Posterior vena cava (tissue), 2 donors: ENCODE measurements around the gene CRHR2. TPM values are rescaled to one million over a fixed set of nuclear protein-coding genes. Genes with fewer than 3 reads are reported as not detected.

Experiments used
- DNase-seq: peaks from one replicate; pipeline ENCODE4 v3.0.0-alpha.2; 2020; ENCODE audit warnings: low spot score
- intact Hi-C, 2 donors: fragments of 100-400 bp; cut with DNase I; formaldehyde crosslinking; loops; one replicate each; pipeline versions ENCODE4 v1.14.1 to v1.14.2; 2022 to 2023
- total RNA-seq, 2 donors: library from RNA; stranded (reverse); fragmentation: NEBNext Ultra II Directional; extraction: Animal tissue kit (Norgen Biotek cat#: 25700); gene quantifications; one replicate each; pipeline ENCODE4 v1.2.1, GENCODE V29; 2021
- donor health status: DM: yes; HTN: yes; CAD: no.
- donor health status: DM: yes; HTN: yes; CAD: no.

CRHR2 gene
- total RNA-seq, 2 donors from 2014 or later: 0.10 to 0.60 TPM

DNA sequence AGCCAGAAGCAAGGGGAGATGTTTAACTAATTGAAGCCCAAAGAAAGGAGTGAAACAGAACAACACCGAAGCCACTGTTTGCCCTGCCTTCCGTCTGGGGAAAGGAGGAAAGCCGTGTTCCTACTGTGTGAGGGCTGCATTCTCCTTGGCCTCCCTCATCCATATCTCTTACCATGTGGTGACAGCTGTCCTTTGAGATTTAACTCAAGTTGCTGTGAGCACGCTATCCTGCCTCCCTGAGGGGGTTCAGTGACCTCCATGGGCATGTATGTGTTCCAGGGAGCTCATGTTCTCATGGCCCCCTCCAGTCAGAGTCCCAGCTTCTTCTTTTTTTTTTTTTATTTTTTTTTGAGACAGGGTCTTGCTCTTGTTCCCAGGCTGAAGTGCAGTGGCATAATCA, 26.2 kb upstream of the CRHR2 start:
- DNase-seq: no peak
- intact Hi-C loops: no loop called here

DNA sequence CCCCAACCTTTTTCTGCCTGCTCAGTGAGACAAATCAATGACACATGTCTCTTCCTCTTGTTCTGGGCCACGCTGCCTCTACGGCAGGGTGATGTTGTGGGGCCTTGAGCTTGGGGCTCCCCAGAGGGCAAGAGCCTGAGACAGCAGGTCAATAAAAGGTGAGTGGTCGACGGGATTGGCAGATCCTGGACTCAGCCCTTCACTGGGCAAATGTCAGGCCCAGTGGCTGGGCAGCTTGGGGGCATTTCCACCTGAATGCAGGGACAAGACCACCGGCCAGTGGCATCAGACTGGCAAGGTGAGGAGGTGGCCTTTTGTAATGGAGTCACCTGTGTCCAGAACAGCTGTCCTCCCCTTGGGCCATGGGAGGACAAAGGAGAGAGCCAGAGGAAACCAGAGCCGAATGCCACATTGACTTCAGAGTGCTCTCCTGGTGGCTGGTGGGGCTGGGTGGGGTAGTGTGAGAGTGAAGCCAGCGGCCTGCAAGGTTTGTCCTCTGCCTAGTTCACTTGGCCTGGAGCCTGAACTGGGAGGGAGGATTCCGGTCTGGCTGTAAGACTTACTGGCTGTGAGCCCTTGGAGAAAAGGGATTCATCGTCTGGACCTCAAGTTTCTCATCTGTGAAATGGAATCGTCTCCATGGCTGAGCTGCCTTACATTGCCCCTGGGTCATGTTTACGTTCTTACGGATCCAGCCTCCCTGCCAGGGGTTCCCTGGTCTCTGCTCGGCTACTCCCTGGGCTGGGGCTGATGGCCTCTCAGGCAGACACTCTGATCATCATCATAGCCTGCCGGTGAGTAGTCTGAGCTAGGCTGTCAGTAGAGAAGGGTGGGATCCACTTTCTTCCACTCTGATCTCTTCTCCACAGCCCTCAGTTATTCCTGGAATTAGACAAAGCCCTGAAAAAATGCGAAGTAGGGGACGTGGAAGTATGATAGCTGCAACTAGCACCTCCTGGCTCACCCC, 25.4 kb upstream of the CRHR2 start:
- intact Hi-C loops: no loop called here
- DNase-seq: peak; percentile 86

DNA sequence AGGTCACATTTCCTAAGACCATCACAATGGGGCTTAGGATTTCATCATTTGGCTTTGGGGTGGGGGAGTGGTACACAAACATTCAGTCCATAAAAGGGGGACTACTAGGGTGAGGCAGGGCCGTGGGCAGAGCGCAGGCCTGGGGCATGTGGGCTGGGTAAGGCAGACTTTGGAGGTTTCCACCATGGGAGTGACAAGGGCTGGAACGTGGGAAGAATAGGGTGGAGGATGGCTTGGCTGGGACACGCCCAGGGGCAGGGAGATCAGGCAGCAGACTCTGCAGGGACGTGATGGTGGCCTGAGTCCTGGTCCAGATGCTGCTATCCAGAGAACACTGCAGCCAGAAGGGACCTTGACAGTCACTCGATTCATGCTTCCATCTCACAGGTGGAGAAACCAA, 24.7 kb upstream of the CRHR2 start:
- intact Hi-C loops: no loop called here
- DNase-seq: no peak

DNA sequence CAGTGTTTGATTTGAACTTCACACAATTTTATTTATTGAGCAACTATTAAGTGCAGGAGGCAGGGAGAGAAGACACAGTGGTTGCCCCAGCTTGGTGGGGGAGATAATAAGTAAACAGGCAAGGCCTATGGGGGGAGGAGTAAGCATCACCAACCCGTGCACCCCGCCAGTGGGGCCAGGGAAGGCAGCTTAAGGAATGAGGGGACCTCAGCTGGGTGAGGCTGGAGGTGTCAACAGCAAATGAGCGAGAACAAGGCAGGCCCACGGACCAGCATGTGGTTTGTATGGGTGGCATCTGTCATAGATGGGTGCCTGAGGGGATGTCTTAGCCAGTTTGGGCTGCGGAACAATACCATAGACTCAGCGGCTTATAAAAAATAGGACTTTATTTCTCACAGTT, 24.1 kb upstream of the CRHR2 start:
- intact Hi-C loops: no loop called here
- DNase-seq: no peak

DNA sequence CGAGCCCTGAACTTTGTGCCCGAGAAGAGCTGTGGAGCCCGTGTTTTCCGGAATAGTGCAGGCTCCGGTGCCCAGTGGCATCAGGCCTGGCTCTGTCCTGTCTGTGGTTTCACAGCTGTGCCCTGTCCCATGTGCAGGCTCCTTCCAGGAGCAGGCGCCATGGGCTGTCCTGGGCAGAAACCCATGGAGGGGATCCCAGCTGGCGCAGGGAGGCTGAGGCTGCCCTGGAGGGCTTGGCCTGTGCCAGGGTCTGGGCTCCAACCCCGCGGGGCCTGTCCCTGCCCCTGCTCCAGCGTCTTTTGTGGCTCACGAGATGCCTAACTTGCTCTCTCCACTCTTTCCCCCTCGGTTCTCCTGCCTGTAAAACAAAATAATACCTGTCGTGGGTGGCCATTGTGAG, 23.3 kb upstream of the CRHR2 start:
- no peak for DNase-seq
- intact Hi-C loops: no loop called here

DNA sequence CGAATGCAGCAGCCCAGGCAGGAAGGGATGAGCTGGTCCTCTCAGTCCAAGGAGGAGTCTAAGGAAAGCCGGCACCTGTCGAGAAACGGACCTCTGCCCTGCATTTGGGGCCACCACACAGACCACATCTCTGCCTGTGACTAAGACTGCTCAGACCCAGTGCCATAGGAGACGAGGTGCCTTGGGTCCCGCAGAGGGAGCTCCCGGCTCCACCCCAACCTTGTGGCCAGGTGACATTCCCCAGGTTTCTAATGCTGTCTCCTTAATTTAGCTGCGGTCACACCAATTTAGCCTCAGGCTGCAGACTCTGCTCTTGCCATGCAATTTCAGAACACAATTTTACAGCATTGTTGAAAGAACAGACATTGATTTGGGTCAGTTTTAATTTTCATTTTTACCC, 22.8 kb upstream of the CRHR2 start:
- intact Hi-C loops: no loop called here
- no peak for DNase-seq

DNA sequence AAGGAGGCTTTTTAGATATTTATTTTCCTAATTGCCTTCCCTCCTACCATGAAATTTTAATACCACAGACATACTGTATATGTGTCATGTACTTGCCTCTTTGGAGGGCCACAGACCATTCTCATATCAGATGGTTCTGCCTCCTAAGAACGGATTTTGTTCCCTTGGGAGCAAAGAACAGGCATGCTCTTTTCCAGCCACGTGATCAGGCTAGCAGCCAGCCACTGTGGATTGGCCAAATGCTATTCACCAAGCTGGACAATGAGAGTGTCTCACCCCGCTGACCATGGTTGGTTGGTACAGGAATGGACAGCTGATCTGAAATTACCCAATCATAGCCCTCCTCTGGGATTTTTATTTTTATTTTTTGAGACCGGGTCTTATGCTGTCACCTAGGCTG, 21.5 kb upstream of the CRHR2 start:
- no peak for DNase-seq
- intact Hi-C loops: loop anchor here in 1 of 2 donors (1.0 kb wide), 1 partner anchor 39 kb away; no protein-coding TSS in a partner anchor

DNA sequence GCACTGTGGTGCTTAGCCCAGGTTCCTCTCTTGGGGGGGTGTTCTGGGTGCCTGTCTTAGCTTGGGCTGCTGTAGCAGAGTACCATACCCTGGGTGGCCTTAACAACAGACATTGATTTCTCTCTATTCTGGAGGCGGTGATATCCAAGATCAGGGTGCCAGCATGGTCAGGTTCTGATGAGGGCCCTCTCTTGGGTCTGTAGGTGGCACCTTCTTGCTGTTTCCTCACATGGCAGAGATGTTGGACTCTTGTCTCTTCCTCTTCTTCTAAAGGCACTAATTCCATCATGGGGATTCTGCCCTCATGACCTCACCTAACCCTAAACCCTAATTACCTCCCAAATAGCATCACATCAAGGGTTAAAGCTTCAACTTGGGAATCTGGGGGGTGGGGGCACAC, 19.9 kb upstream of the CRHR2 start:
- DNase-seq: no peak
- intact Hi-C loops: no loop called here

DNA sequence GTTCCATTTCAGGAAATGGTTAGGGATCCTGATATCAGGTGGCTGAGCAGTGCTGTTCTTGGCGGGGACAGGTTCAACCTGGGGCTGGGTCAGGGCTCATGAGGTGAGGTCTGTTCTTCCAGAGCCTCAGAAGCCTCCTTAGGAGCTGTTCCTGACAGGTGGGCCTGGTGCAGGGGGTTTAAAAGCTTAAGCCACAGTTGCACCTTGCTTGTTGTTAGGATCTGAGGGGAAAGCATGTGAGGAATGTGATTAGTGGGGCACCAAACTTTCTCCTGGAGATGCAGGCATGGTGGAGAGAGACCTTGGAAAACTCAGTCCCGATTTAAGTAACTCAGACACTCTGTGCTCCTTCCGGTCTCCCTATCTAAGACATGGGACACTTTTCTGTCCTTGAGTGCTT, 18.7 kb upstream of the CRHR2 start:
- intact Hi-C loops: no loop called here
- no peak for DNase-seq

DNA sequence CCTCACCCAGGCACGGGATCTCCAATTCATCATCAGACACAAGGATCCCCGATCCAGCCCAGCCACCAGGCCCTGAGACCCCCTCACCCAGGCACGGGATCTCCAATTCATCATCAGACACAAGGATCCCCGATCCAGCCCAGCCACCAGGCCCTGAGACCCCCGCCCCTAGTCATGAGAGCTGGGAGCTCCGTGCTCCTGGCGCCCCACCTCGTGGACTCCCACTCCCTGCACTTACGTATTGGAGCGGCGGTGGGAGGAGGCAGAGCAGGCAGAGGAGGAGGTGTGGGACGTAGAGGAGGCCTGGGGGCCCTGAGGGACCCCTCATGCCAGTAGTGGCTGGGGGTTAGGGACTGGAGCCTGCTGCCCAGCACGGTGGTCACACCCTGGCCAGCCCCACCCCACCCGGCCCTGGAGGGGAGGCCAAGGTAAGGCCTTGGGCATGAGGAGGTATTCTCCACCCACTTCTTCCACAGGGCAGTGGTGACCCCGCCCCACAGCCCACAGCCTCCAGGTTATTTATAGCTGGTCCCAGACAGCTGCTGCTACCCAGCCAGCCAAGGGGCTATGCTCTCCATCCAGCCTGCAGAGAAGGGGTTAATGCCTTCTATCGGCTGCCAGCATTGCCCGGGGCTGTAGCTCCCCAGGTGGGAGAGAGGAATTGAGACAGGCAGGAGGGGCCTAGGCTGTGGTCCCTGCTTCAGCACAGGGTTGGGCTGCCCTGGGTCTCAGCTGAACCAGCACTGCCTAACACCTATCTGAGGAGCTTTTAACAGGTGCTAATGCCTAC, 17.6 kb upstream of the CRHR2 start:
- DNase-seq: no peak
- intact Hi-C loops: no loop called here

DNA sequence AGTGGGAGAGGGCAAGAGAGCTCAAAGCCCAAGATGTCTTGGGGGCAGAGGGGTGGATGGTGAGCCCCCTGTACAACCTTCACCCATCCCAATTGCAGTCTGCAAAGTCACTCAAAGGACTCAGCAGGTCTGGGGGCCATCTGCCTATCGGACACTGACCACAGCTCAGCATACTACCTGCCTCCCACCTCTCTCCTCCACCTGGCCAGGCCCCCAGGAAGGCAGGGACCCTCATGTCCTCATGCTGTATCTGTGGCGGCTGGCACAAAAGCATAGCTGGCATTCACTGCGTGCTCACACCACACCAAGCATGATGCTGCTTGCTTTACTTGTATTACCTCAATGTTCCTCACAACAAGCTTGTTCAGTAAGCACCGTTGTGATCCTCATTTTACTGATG, 16.2 kb upstream of the CRHR2 start:
- intact Hi-C loops: no loop called here
- DNase-seq: no peak

DNA sequence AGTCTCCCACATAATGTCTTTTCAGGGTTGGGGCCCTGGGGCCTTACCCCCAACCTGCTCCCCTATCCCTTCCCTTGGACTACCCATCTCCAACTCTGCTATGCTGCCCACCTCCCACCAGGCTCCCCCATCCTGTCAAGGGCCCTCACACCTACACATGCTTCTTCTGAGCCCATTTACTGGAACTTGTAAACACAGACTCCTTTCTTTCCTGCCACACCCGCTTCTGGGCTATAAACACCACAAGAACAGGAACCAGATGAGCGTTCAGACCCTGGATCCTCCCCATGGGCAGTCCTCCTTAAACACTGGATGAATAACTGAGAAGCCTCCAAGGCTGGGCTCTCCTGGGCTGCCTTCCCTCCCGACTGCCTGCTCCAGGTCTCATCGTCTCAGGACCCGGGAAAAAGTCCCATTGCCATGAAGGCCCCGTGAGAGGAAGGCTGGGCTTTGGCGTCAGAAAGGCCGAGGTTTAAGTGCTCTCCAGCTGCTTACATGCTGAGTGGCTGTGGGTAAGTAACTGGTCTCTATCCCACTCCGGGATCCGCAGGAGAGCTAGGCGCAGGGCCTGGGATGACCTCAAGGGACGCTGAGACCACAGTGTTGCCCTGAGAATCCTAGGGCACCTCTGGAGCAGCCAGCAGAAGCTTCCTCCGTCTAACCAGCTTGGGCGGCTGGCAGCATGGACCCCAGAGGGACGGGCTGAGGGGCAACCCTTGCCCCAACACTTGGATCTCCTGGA, 15.6 kb upstream of the CRHR2 start:
- intact Hi-C loops: no loop called here
- no peak for DNase-seq

DNA sequence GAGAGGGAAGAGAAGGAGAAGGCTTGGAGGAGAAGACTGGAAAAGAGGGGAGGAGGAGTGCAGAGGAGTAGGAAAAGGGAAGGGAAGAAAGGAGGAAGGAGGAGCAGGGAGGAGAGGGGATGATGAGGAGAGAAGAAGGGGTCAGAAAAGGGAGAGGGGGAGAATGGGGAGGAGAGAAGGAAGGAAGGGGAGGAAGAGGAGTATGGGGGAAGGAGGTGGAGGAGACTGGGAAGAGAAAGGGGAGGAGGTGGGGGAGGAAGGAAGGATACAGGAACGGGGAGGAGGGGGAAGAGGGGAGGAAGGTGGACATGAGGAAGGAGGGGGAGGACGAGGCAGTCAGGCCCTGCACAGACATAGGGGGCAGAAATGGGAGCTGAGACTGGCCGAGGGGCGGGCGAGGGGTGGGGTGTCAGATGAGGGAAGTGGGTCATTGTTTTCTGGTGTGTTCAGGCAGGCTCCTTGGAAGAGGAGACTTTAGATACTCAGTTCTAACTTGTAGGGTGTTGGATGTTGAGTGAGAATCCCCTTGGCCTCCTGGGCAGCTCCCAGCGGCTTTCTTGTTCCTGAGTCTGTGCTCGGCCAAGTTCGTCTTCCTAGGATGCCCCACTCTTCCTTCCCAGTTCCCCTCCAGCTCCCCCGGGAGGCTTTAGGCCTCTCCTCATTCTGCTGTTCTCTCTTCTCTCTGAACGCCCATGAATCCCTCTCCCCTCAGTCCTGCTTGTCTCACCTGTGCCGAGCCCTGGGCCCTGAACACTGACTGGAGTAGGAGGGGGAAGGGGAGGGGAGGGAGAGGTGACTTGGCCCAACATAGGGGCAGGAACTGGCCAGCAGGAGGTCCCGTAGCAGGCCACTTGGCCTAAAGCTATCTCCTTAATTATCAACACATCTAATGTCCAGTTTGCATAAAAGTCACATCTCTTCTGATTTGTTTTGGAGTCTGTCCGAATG, 12.8 kb upstream of the CRHR2 start:
- intact Hi-C loops: no loop called here
- DNase-seq: no peak

DNA sequence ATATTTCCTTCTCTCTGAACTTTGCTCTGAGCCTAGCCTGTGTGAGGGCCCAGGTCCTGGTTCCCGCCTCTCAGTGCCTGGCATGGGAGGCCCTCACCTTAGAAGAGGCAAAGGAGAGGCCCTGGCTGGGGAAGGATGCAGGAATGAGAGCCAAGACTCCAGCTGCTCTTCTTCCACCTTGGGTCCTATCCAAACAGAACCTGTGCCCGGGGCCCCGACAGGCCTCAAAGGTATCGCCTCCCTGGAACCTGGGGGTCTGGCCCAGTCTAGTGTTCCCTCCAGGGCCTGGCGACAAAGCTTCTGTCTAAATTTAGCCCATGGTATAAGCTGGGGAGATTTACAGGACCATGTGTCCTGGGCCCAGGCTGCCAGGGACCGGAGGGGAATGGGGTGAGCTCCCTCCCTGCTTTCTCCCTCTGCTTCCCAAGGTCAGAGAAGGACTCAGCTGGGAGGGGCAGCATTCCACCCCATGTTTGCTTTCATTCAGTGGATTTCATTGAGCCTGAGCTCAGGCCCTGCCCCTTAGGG, 12.0 kb upstream of the CRHR2 start:
- no peak for DNase-seq
- intact Hi-C loops: no loop called here

DNA sequence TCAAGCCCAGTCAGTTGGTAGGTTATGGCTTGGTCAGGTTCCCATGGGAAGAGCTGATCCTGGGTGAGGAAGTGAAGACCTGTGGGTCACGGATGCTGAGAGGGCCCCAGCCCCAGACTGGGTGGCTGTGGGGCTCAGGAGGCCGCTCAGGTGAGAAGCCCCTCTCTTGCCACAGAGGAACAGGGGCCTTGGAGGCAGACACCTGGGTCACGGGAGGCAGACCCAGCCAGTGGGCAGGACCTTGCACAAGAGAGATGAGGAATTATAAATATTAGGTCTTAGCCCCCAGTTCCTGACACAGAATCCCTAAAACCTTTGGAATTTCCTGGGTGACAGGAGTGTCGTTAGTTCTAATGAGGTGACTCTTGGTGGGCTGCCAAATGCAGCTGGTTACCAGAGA, 10.6 kb upstream of the CRHR2 start:
- no peak for DNase-seq
- intact Hi-C loops: no loop called here

DNA sequence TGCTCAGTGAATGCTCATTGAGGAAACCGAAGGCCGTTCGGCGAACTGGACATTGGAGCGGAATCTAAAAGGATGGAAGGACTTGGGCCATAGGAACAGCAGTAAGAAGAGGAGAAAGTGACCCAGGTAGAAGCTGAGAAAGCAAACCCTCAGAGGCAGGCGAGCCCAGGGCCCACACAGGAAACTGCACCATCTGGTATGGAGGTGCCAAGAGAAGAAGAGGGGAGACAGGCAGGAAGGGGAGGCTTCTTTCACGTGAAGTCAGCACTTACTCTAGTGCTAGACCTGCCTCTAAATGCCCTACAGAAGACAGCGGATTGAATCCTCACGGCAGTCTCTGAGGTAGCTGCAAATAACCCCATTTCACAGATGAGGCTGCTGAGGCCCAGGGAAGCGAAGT, 10.2 kb upstream of the CRHR2 start:
- intact Hi-C loops: no loop called here
- no peak for DNase-seq

DNA sequence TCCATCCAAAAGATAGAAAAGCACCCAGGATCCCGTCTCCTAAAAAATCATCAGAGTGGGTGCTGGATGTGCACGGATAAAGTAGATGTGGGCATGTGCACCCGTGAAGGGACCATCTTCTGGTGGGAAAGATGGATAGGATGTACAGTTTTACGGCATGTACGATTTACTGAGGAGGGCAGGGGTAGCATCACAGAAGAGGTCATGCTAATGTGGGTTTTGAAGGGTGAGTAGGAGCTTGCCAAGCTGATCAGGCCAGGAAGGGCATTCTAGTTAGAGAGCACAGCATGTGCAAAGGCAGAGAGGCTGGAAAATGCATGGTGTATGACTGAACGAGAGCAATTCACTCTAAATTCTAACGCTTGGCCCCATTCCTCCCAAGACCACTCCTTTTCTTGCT, 7.8 kb upstream of the CRHR2 start:
- intact Hi-C loops: no loop called here
- no peak for DNase-seq

DNA sequence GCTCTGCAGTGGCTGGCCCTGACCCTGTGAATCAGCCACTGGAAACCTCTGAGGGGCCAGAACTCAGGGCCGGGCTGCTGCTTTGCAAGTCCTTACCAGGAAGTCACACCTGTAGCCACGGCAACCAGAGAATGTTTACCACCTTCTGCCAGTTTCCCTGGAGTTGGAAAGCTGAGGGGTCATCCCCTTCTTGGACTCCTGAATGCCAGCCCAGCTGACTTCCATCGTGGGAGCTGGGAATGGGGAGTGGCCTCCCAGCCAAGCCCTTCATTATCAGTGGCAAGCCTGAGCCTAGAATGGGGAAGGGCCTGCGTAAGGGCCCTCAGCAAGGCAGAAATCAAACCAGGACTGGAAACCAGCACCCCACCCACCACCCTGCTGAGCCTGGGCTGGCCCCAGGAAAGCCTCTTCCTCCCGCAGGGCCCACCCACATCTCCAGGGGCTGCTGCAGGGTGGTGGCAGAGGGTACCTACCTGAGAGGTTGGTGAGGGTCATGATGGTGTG, 6.5 kb upstream of the CRHR2 start:
- DNase-seq: no peak
- intact Hi-C loops: no loop called here
